ENCODE data around the gene ITGA11. TPM values are rescaled to one million over a fixed set of nuclear protein-coding genes. Genes with fewer than 3 reads are reported as not detected.

Gene ITGA11
- total and polyA plus RNA-seq, 2 experiments from 2014 or later, result 0.03 to 0.40 TPM

DNA sequence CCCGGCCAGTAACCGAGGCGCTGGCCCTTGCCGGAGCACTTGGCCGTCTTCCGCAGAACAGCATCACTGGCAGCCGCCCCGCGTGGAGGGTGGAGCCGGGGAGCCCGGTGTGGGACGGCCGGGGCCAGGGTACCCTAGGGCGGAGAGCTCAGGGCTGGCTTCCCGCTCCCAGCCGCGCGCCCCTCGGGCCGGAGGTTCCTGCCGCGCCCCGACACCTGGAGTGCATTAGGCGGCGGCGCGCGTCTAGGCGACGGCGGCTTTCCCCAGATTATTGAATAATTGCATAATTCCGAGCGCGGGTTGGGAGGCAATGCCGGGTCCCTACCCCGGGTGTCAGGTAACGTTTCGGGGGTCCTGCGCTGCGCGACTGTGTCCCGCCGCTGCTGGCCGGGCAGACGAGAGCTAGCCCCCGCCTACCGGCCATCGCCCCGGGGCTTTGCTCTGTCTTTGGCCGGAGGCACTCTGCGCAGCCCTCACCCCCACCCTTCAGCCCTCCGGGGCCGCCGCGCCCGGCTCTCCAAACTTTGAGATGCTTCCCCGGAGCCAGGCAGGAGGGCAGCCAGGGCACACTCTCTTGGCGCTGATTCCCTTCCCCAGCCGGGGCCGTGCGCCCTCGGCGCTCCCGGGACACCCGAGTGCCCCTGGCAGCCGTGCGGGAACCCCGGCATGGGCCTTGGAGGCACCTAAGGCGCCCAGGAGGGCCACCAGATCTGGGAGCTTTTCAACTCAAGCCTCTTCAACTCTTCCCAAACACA, 749 bp downstream of the ITGA11 start:
- Histone ChIP-seq H4K20me1 (replicated peaks; ENCODE audit: insufficient read depth) (no peaks in the 10 kb centered on the region), H3K79me2 (replicated peaks; ENCODE audit: insufficient read depth) (no peaks in the 10 kb centered on the region), H3F3A (replicated peaks; ENCODE audit: low read depth) (no peaks in the 10 kb centered on the region), H3K36me3 (ENCODE audit: insufficient read depth) (no peaks in the 10 kb centered on the region), H2AFZ (peak overlapping the region; percentile 98), H3K27me3 (ENCODE audit: insufficient read depth) (peaks cover 64% of the 10 kb centered on the region), H3K27ac (ENCODE audit: low read depth) (no peak overlapping the region), H3K9me2 (ENCODE audit: insufficient read depth) (no peaks in the 10 kb centered on the region), H3K4me2 (peak overlapping the region; percentile 98), H3K4me1 (ENCODE audit: insufficient read depth) (peaks cover 9% of the 10 kb centered on the region), H3K4me3 (peak overlapping the region; percentile 76)
- no peak for TF ChIP-seq STAT1 (IDR thresholded peaks at IDR 0.05; ENCODE audit: unreplicated experiment)
- DNase-seq (ENCODE audit: low spot score) (peak; percentile 59), ATAC-seq (peak; percentile 59)
- Mint-ChIP-seq H3K27ac (no peak overlapping the region), H3K27me3 (ENCODE audit: insufficient read depth, low read depth, poor library complexity) (peaks cover 55% of the 10 kb centered on the region), H3K4me3 (peak overlapping the region; percentile 72), H3K36me3 (ENCODE audit: low read depth) (no peaks in the 10 kb centered on the region), H3K9me3 (peaks cover 2% of the 10 kb centered on the region; the same call in 1 of the 3 replicates), H3K4me1 (peaks cover 12% of the 10 kb centered on the region)

DNA sequence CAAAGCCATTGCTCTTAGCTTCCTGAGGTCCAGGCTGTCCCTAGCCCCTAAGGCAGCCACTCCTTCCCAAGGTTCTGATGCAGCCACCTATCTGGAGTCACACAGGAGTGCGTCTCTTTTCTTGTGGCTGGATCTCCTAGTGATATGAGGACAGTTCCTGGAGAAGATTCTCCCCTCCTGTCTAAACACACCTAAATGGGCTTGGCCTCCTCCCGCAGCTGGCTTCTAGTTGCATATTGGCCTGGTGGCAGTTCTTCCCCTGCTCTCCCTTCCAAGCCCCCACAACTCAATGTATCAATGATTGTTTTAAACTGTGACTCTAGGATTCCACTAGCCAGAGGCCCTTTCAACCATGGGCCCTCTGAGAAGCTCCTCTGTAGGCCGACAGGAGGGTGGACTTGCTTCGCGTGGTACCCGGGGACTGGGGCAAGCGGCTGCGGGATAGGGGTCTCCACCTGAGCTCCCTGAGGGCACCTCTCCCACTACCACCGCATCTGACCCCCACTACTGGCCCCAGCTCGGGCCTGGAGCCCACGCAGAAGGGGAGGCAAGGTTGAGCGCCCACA, 1.4 kb downstream of the ITGA11 start:
- Mint-ChIP-seq H3K9me3 (peaks cover 2% of the 10 kb centered on the region; the same call in 1 of the 3 replicates), H3K4me3 (peak overlapping the region; percentile 27; the same call in 2 of the 3 replicates), H3K4me1 (peaks cover 12% of the 10 kb centered on the region), H3K36me3 (ENCODE audit: low read depth) (no peaks in the 10 kb centered on the region), H3K27me3 (ENCODE audit: insufficient read depth, low read depth, poor library complexity) (peaks cover 57% of the 10 kb centered on the region), H3K27ac (no peak overlapping the region)
- TF ChIP-seq, protein P1, sequence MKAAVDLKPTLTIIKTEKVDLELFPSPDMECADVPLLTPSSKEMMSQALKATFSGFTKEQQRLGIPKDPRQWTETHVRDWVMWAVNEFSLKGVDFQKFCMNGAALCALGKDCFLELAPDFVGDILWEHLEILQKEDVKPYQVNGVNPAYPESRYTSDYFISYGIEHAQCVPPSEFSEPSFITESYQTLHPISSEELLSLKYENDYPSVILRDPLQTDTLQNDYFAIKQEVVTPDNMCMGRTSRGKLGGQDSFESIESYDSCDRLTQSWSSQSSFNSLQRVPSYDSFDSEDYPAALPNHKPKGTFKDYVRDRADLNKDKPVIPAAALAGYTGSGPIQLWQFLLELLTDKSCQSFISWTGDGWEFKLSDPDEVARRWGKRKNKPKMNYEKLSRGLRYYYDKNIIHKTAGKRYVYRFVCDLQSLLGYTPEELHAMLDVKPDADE (IDR thresholded peaks at IDR 0.05), result no peak
- TF ChIP-seq ZNF331 (CRISPR knock-in tag; IDR thresholded peaks at IDR 0.05; ENCODE audit: low read depth) (no peak), EZH2 (IDR thresholded peaks at IDR 0.05; ENCODE audit: low read depth, unreplicated experiment) (peak; percentile 47)
- H3K36me3 ChIP-seq (ENCODE audit: insufficient read depth), result no peaks in the 10 kb centered on the region
- H3K4me2 ChIP-seq, result peak overlapping the region; percentile 98
- DNase-seq (ENCODE audit: low spot score) (no peak), ATAC-seq (no peak)
- H3K27ac ChIP-seq (ENCODE audit: low read depth), result no peak overlapping the region
- H3K27me3 ChIP-seq (ENCODE audit: insufficient read depth), result peaks cover 64% of the 10 kb centered on the region
- H2AFZ ChIP-seq, result peak overlapping the region; percentile 98; the same call in 1 of the 2 replicates
- no peaks in the 10 kb centered on the region for H3F3A ChIP-seq (replicated peaks; ENCODE audit: low read depth)
- peaks cover 9% of the 10 kb centered on the region for H3K4me1 ChIP-seq (ENCODE audit: insufficient read depth)
- H3K4me3 ChIP-seq, result peak overlapping the region; percentile 76
- no peaks in the 10 kb centered on the region for H4K20me1 ChIP-seq (replicated peaks; ENCODE audit: insufficient read depth)
- no peaks in the 10 kb centered on the region for H3K9me2 ChIP-seq (ENCODE audit: insufficient read depth)
- no peaks in the 10 kb centered on the region for H3K79me2 ChIP-seq (replicated peaks; ENCODE audit: insufficient read depth)

DNA sequence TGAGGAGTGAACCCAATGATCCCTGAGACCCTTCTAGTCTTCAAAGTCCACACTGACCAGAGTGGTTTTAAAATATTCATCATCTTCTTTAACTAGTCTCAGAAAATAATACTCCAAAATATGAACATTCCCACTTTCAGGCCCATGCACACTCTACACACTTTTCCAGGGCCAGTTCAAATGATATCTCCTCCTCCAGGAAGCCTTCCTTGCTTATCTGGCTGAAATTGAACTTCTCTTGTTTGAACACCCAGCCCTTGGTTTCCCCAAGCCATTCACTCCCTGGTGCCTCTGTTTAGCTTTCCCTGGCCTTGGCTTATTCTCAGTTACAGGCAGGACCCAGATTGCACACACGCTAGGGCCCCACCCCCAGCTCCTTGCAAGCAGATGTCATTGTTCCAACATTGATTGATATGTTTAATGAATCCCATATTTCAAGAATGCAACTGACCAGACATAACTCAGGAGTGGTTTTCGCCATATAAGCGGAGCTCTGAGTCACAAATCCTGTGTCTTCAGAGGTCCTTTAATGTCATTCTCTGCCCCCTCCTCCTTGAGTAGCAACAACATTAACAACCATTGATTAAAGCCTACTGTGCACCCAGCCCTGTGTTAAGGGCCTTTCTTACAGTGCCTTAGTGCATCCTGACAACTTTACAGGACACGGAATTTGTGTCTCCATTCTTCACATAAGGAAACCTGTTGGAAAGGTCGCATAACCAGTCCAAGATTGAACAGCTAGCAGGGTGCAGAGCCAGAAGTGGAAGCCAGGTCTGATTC, 2.1 kb downstream of the ITGA11 start:
- Mint-ChIP-seq H3K4me1 (peaks cover 12% of the 10 kb centered on the region), H3K27me3 (ENCODE audit: insufficient read depth, low read depth, poor library complexity) (peaks cover 57% of the 10 kb centered on the region), H3K4me3 (no peak overlapping the region), H3K27ac (no peak overlapping the region), H3K36me3 (ENCODE audit: low read depth) (no peaks in the 10 kb centered on the region), H3K9me3 (peaks cover 2% of the 10 kb centered on the region; the same call in 1 of the 3 replicates)
- Histone ChIP-seq H3K27ac (ENCODE audit: low read depth) (no peak overlapping the region), H3K9me2 (ENCODE audit: insufficient read depth) (no peaks in the 10 kb centered on the region), H4K20me1 (replicated peaks; ENCODE audit: insufficient read depth) (no peaks in the 10 kb centered on the region), H3K27me3 (ENCODE audit: insufficient read depth) (peaks cover 64% of the 10 kb centered on the region), H3K4me1 (ENCODE audit: insufficient read depth) (peaks cover 9% of the 10 kb centered on the region), H3K36me3 (ENCODE audit: insufficient read depth) (no peaks in the 10 kb centered on the region), H3K4me2 (no peak overlapping the region), H3F3A (replicated peaks; ENCODE audit: low read depth) (no peaks in the 10 kb centered on the region), H3K4me3 (no peak overlapping the region), H3K79me2 (replicated peaks; ENCODE audit: insufficient read depth) (no peaks in the 10 kb centered on the region), H2AFZ (no peak overlapping the region)
- ATAC-seq (no peak), DNase-seq (ENCODE audit: low spot score) (no peak)
- TF ChIP-seq STAT1 (IDR thresholded peaks at IDR 0.05; ENCODE audit: unreplicated experiment), result no peak

All from GM23338 (cell line).